GM12864 (cell line): ENCODE data around the gene POU5F1.
"Not testable (repeated sequence)": the region's sequence is repeated elsewhere in the genome, so short reads cannot be mapped to it uniquely, and the experiment has no call there.

ENCODE experiments used
- DNase-seq: peaks from one replicate; pipeline ENCODE4 v3.0.0-alpha.2; 2011; ENCODE audit warnings: low read depth
- H3K4me3 ChIP-seq: 2 replicates; pipeline ENCODE4 v1.5.1; 2011; ENCODE audit warnings: mild to moderate bottlenecking, low read depth, low read length, control low read depth
- CTCF ChIP-seq: IDR thresholded peaks from 2 replicates; pipeline ENCODE4 v1.5.1; 2011; ENCODE audit warnings: low read depth, mild to moderate bottlenecking, moderate library complexity, low read length, control low read depth, inconsistent platforms; ENCODE audit errors: missing control alignments

POU5F1 gene

GRCh38 chr6:31208506-31208905 is 38.0 kb upstream of the POU5F1 start:
- no peak overlapping the region for H3K4me3 ChIP-seq
- no peak for TF ChIP-seq CTCF
- no peak for DNase-seq

- no peak for TF ChIP-seq CTCF
- no peak overlapping the region for H3K4me3 ChIP-seq
- no peak for DNase-seq
Measured at GRCh38 chr6:31205638-31206037, 35.2 kb upstream of the POU5F1 start.

- TF ChIP-seq CTCF: no peak
- H3K4me3 ChIP-seq: peak overlapping the region; percentile 55; the same call in 1 of the 2 replicates
- DNase-seq: no peak
Measured at GRCh38 chr6:31204751-31205145, 34.3 kb upstream of the POU5F1 start.

- peak overlapping the region; percentile 55 for H3K4me3 ChIP-seq
- peak; percentile 68 for DNase-seq
- TF ChIP-seq CTCF: no peak
Measured at GRCh38 chr6:31203345-31203979, 33.0 kb upstream of the POU5F1 start.

- peak overlapping the region; percentile 37 for H3K4me3 ChIP-seq
- no peak for DNase-seq
Measured at GRCh38 chr6:31202259-31203166, 32.0 kb upstream of the POU5F1 start.

GRCh38 chr6:31199105-31199452 is 28.6 kb upstream of the POU5F1 start:
- not testable (repeated sequence) for DNase-seq
- H3K4me3 ChIP-seq: peak overlapping the region; percentile 77

More at GRCh38 chr6:31202259-31203166, 32.0 kb upstream of the POU5F1 start:
- TF ChIP-seq CTCF: no peak

- DNase-seq: peak; percentile 88
- no peak for TF ChIP-seq CTCF
- H3K4me3 ChIP-seq: peak overlapping the region; percentile 77
Measured at GRCh38 chr6:31197559-31198305, 27.2 kb upstream of the POU5F1 start.

GRCh38 chr6:31196251-31197022 is 26.0 kb upstream of the POU5F1 start:
- DNase-seq: not testable (repeated sequence)
- H3K4me3 ChIP-seq: peak overlapping the region; percentile 77

- not testable (repeated sequence) for DNase-seq, H3K4me3 ChIP-seq
Measured at GRCh38 chr6:31195308-31195979, 25.0 kb upstream of the POU5F1 start.
